Adrenal gland (tissue), 5 donors: ENCODE results near the gene EMILIN1.

Source experiments
- POLR2A ChIP-seq, 2 donors: fragments of 450-650 bp; IDR thresholded peaks; one replicate each; pipeline ENCODE4 v1.6.1; 2017; ENCODE audit warnings: antibody characterized with exemption in 2 of 2, mild to moderate bottlenecking in 2 of 2, moderate library complexity in 1 of 2
- TF ChIP-seq, protein P1 (sequence below), 6 experiments: fragments of 450-650 bp in 4 of 6; fragments of 200-600 bp in 2 of 6; sonication (generic) in 1 of 6; IDR thresholded peaks; 1 replicate in 5 of 6; 2 replicates in 1 of 6; pipeline versions ENCODE4 v1.5.1 to v1.8.0; 2016 to 2021; ENCODE audit warnings: antibody characterized with exemption in 6 of 6, mild to moderate bottlenecking in 2 of 6, moderate library complexity in 1 of 6
- donor health status: DM: no; HTN: no; CAD: no.

DNA sequence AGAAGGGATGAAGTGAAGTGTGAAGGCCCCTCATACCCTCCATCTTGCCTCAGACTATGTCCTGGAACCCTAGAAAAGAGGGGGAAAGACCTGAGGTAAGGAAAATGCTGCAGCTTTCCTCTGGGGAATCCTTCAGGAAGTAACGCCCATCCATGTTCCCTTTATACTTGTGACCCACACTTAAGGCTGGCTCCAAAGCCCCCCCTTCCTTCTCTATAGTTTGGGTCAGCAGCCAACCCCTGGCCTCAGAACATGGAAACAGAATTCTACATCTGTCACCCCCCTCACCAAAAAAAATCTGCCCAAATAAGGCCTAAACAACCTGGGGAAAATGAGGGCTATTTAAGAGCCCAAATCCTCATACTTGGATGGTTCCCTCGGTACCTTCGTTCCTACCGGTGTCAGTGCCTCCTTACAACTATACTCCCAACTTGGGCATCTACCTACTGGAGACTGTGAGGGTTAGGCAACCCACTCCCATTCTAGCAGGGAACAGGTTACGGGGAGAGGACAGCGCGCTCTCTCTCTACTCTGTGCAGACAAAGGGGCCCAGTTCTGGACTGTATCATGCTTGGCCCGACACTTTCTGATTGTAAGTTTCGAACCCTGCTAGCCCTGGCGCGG, 7.7 kb upstream of the EMILIN1 start:
- TF ChIP-seq, protein P1, sequence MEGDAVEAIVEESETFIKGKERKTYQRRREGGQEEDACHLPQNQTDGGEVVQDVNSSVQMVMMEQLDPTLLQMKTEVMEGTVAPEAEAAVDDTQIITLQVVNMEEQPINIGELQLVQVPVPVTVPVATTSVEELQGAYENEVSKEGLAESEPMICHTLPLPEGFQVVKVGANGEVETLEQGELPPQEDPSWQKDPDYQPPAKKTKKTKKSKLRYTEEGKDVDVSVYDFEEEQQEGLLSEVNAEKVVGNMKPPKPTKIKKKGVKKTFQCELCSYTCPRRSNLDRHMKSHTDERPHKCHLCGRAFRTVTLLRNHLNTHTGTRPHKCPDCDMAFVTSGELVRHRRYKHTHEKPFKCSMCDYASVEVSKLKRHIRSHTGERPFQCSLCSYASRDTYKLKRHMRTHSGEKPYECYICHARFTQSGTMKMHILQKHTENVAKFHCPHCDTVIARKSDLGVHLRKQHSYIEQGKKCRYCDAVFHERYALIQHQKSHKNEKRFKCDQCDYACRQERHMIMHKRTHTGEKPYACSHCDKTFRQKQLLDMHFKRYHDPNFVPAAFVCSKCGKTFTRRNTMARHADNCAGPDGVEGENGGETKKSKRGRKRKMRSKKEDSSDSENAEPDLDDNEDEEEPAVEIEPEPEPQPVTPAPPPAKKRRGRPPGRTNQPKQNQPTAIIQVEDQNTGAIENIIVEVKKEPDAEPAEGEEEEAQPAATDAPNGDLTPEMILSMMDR (IDR thresholded peaks at IDR 0.05) = no peak
- TF ChIP-seq POLR2A (IDR thresholded peaks at IDR 0.05) = no peak
